AG04450 (cell line): ENCODE results near the gene LCMT2. TPM values are rescaled to one million over a fixed set of nuclear protein-coding genes. Genes with fewer than 3 reads are reported as not detected.
"Not testable (repeated sequence)": the region's sequence is repeated elsewhere in the genome, so short reads cannot be mapped to it uniquely, and the experiment has no call there.

Source experiments
- CTCF ChIA-PET: fragments of 300-600, 350-600 bp; formaldehyde crosslinking; extraction: SDS; loops from one replicate; lab custom pipeline; 2022; ENCODE audit warnings: antibody characterized with exemption, inconsistent platforms; lab: Charles Lee
- POLR2A ChIA-PET: fragments of 350-600 bp; formaldehyde crosslinking; extraction: SDS; loops from one replicate; lab custom pipeline; 2021; ENCODE audit warnings: antibody characterized with exemption, inconsistent platforms; lab: Yijun Ruan, JAX
- DNase-seq: peaks from one replicate; pipeline ENCODE4 v3.0.0-alpha.2; 2011; ENCODE audit warnings: low read depth, low spot score
- H3K27ac ChIP-seq: one replicate; pipeline ENCODE4 v1.5.1; 2012; ENCODE audit warnings: low read depth, low read length, control low read depth
- H3K27me3 ChIP-seq: one replicate; pipeline ENCODE4 v1.6.0; 2012; ENCODE audit warnings: low read length; ENCODE audit not compliant: control insufficient read depth, insufficient read depth
- H3K4me3 ChIP-seq: 2 replicates; pipeline ENCODE4 v1.5.1; 2011; ENCODE audit warnings: mild to moderate bottlenecking, low read depth, low read length, control low read depth
- H3K9me3 ChIP-seq: 2 replicates; pipeline ENCODE4 v1.5.1; 2012; ENCODE audit warnings: low read length; ENCODE audit not compliant: control insufficient read depth, insufficient read depth
- CTCF ChIP-seq: IDR thresholded peaks from 2 replicates; pipeline ENCODE4 v1.5.1; 2011; ENCODE audit warnings: low read depth, low read length, control low read depth, inconsistent platforms
- polyA plus RNA-seq: library from polyadenylated mRNA; depleted of rRNA; stranded (reverse); fragments of >200 nt; gene quantifications from 2 replicates; pipeline ENCODE4 v1.2.3, GENCODE V29; 2011

LCMT2 gene
- polyA plus RNA-seq, 1 experiment: 11.7 TPM

GRCh38 chr15:43294091-43294706 is 36.2 kb downstream of the LCMT2 start:
- H3K4me3 ChIP-seq: no peak overlapping the region
- DNase-seq: no peak
- POLR2A ChIA-PET: no interaction called here

GRCh38 chr15:43293432-43293831 is 36.9 kb downstream of the LCMT2 start:
- POLR2A ChIA-PET: no interaction called here
- Histone ChIP-seq H3K4me3 (no peak overlapping the region), H3K27me3 (peaks cover 19% of the 10 kb centered on the region), H3K9me3 (no peaks in the 10 kb centered on the region), H3K27ac (no peak overlapping the region)
- TF ChIP-seq CTCF: no peak
- DNase-seq: no peak
- CTCF ChIA-PET: no interaction called here

More at GRCh38 chr15:43294091-43294706, 36.2 kb downstream of the LCMT2 start:
- no peaks in the 10 kb centered on the region for H3K9me3 ChIP-seq
- CTCF ChIA-PET: interaction anchor here (1.8 kb wide), 1 partner anchor 9 kb away, joined by 5 read pairs; no protein-coding TSS in a partner anchor
- TF ChIP-seq CTCF: no peak
- no peak overlapping the region for H3K27ac ChIP-seq
- H3K27me3 ChIP-seq: peaks cover 23% of the 10 kb centered on the region

DNA sequence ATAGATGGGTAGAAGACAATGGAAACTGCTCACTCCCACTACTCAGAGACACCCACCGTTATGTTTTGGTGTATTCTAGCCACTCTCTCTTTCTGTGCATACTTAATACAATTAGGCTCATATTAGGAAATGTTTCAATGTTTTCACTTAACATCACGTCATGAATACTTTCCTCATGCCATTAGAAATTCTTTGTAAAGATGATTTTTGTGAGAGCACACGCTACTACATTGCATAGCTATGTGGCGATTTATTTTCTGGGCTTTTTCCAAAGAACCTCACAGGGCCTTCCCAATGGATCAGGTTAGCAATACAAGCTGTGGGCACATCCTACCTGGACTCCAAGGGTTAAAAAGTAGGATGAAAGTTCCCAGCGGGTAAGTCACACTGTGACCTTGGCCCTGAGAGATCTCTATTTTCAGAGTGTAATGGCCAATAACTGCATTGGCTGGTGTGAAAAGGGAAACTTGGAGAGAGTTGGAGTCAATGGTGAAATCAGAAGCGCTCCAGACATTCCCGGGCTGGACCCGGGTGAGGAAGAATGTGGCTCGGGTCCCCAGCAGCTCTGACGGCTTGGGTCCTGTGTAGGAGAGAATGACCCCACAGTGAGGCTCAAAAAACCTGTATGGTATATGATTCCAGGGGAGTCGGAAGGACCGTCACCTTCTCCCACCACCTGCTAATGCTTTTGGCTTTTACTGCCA is 37.8 kb downstream of the LCMT2 start:
- H3K27me3 ChIP-seq: peaks cover 24% of the 10 kb centered on the region

GRCh38 chr15:43289656-43290055 is 40.7 kb downstream of the LCMT2 start:
- H3K9me3 ChIP-seq, H3K27ac ChIP-seq, H3K4me3 ChIP-seq, POLR2A ChIA-PET, DNase-seq, CTCF ChIA-PET: not testable (repeated sequence)
- peaks cover 30% of the 10 kb centered on the region for H3K27me3 ChIP-seq

More for the DNA sequence above, 37.8 kb downstream of the LCMT2 start:
- DNase-seq: peak; percentile 34
- ChIA-PET POLR2A (no interaction called here), CTCF (no interaction called here)
- H3K9me3 ChIP-seq: no peaks in the 10 kb centered on the region
- H3K27ac ChIP-seq: peak overlapping the region; percentile 47
- H3K4me3 ChIP-seq: no peak overlapping the region
- TF ChIP-seq CTCF: no peak

DNA sequence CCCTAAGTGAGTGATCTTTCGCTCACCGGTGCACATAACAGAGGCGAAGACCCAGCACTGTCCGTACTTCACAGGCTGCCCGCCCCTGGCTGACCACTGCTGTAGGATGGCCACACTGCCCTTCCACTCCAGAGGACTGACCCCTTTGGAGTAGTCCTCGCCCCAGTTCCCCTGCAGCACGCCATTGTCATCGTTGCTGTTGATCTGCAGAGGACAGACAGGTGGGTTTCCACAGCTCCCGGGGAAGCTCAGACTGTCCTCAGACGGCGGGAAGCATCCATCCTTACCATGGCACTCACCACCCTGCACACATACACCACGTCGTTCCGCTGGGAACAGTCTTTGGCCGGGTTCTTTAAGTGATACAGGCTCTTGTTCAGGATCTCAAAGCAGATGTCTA is 43.1 kb downstream of the LCMT2 start:
- TF ChIP-seq CTCF: no peak
- CTCF ChIA-PET: interaction anchor here (0.9 to 5.3 kb wide), 4 partner anchors 61 to 137 kb away, joined by 3 to 160 read pairs (median 10); no protein-coding TSS in a partner anchor
- H3K27me3 ChIP-seq: peaks cover 18% of the 10 kb centered on the region
- no peak overlapping the region for H3K4me3 ChIP-seq
- no peaks in the 10 kb centered on the region for H3K9me3 ChIP-seq
- no peak overlapping the region for H3K27ac ChIP-seq
- DNase-seq: no peak
- POLR2A ChIA-PET: no interaction called here
